HG03469 (cell line): ENCODE measurements around the gene CDH5.

Experiments
- ATAC-seq: cut with Tn5 transposase; IDR thresholded peaks from one replicate; pipeline ENCODE4 v1.9.1; 2021; ENCODE audit warnings: mild to moderate bottlenecking, moderate library complexity, moderate number of reproducible peaks; ENCODE audit not compliant: unreplicated experiment

Gene CDH5

DNA sequence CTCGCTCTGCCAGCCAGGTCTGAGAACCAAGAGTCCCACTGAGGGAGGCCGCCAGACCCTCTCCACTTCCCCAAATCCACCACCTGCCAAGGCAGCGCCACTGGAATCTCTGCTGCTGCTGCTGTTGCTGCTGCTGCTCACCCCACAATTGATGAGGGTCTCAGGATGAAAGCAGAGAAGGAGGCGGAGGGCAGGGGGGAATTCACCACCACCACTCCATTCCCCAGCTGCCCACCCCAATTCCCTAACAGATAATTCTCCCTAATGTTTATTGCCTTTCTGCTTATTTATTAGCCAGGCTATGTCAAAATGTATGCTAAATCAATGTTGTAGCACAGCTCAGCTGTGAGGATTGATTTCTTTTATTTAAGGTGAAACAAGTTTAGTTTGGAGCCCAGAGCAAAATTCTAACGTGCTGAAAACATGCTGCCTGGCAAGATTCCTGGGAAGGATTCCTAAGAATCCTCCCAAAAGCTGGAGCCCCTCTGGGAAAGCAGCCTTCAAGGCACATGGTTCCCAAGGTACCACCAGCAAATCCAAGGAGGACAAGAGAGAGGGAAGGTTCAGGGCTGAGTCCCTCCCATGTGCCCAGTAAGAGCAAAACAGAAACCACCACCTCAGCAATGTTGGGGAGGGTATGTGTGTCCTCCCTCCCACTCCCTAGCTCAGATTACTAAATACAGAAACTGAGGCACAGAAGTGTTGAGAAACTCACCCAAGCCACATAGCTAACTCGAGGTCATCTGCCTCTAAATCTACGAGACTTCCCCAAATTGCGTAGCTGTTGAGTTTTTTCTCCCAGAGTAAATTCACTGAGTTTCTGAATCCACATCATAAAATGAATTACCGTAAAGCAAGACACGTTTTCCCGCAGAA is 12.2 kb upstream of the CDH5 start:
- no peak for ATAC-seq

DNA sequence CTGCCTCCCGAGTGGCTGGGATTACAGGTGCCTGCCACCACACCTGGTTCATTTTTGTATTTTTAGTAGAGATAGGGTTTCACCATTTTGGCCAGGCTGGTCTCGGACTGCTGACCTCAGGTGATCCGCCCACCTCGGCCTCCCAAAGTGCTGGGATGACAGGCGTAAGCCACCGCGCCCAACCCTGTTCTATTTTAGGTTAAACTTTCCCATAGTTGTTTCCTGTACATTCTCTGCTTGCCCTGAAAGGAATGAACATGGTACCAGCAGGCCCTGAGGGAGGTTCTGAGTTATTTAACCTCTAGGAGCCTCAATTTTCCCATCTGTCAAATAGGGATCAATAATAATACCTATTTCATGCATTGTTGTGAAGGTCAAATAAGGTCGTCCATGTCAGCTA is 11.0 kb upstream of the CDH5 start:
- no peak for ATAC-seq

DNA sequence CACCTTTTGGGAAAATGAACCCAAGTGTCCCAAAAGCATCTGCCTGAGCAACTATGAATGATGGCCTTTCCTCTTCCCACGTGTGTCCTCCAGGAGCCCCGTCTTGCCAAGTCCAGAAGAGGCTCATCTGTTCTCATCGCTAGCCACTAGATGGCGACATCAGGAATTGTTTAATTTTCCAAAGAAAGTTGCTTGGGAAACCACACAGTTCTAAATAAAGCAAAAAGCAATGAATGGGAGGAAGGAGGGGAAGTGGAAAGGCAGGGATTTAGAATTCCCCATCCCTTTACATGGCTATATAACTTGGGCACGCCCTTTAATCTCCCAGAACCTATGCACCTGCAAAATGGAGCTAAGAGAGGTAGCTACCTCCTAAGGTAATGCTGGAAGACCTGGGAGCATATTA is 9.0 kb upstream of the CDH5 start:
- ATAC-seq = no peak

DNA sequence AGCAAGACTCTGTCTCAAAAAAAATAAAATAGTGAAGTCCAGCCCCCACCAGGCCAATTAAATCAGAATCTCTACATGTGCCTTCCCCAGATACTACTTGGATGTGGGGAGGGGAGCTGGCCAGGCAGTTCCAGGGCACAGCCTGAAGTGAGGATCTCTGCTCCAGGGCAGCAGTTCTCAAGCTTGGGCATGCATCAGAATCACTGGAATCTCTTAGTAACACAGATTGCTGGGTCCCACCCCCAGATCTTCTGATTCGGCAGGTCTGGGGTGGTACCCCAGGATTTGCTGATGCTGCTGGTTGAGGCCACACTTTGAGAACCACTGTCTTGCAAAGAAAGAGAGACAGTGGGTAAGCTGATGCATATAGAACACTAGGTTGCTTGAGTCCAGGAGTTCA is 8.3 kb upstream of the CDH5 start:
- no peak for ATAC-seq

DNA sequence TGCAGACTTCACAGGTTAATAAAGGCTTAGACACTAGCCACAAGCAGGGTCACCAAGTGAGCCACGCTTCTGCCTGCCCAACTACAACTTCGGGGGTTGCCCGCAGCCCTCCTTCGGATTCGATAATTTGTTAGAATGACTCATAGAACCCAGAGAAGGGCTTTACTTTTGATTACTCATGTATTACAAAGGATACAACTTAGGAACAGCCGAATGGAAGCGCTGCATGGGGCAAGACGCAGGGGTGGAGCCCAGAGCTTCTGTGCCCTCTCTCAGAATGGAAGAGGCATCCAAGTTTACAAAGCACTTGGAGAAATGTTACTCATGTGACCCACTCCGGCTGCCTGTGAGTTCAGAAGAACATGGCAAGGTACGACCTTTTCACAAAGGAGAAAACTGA is 7.5 kb upstream of the CDH5 start:
- no peak for ATAC-seq

DNA sequence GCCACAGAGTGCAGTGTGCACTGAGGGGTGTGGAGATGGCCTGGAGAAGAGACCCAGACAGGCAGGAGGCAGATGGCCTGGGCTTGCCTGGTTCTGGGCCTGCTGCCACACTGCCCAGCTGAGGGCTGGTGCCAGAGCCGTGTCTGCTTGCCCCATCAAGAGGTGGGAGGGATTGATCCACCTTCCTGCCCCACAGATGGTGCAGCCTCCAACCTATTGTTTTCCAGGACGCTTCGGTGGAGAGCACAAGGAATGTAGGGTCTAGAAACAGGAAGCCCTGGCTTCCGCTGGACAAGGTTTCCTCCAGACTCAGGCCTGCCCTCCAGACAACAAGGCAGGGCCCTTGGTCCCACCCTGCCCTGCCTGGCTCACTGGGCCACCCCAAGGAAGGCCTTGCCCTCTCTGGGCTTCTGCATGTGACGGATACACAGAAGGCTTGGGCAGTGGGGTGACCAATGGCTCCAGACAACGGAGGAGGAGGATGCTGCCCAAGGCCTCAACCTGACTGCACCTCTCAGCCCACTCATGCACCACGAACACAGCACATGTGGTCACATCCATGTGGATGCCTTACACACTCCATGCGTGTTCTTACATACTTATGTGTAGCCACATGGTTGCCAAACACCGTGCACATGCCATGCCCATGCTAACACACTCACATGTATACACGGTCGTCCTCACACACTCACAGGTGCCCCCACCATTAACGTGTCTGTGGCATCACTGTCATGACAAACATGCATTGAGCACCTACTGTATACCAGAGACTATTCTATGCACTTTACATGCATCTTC is 6.5 kb upstream of the CDH5 start:
- ATAC-seq = no peak

DNA sequence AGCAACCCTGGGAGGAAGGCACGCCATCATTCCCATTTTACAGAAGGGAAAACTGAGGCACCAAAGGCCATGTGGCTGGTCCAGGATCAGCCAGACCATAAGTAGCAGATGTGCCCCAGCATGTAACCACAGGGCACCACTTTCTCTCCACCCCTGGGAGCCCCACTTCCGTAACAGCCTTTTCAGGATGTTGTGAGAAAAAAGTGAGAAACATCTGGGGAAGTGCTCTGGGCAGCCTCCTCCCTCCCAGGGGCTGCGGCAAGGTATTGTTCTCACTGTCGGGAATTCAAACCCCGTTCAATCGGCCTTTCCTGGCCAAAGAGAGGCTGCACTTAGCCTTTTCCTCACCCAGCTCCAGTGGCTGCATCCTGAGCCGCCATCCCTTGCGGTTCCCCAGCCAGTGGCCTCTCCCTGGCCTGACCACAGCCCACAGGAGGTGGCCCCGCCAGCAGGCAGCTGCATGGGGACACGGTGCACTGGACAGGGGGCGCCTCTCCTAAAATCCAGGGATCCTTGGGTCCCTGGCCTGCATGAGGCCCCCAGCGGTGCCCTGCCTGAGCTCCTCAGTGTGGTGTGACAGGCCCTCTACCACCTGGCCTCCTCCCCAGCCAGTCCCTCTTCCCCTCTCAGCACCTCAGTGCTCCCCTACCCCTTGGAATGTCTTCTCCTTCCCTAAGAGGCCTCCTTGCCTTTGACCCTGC is 5.7 kb upstream of the CDH5 start:
- no peak for ATAC-seq

DNA sequence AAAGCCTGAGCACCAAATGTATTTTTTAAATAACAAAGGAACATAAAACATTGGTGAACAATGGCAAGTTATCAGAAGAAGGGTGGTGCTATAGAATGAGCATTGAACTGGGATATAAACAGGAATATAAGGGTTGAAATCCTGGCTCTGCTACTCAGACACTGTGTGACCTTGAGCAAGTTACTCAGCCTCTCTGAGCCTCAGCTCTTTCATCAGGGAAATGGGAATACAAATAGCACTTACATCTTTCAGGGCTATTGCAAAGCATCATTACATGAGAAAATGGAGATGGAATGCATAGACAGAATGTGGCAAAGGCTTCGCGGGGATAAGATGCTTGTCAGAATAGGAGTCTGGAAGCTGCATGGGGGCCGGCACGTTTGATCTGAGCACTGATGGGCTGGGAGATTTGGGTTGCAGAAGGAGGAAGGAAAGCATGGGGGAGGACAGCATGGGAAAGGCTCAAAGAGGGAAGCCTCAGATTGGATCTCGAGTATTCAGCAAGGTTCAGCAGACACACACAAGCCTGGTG is 4.8 kb upstream of the CDH5 start:
- no peak for ATAC-seq

DNA sequence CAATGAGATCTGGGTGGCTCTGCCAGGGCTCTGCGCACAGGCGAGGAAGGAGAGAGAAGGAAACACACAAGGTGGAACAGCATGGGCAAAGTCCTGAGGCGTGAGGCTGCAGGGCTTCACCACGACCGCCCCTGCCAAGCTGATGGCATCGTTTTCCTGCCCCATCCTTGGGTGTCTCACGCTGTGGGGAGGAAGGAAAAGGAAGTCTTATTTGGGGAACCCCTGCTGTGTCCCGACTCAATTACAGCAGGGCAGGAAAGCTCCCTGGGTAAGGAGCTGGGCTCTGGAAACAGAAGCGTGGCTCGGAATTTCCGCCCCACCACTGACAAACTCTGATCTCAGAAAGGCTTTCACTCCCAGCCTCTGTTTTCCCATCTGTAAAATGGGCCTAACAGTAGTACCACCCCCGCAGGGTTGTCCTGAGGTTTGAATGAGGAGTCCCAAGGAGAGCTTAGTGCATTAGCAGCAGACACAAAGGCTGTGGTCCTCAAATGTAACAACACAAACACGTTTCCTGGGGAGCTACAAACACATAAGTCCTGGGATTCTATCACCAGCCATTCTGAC is 3.2 kb upstream of the CDH5 start:
- ATAC-seq = no peak

DNA sequence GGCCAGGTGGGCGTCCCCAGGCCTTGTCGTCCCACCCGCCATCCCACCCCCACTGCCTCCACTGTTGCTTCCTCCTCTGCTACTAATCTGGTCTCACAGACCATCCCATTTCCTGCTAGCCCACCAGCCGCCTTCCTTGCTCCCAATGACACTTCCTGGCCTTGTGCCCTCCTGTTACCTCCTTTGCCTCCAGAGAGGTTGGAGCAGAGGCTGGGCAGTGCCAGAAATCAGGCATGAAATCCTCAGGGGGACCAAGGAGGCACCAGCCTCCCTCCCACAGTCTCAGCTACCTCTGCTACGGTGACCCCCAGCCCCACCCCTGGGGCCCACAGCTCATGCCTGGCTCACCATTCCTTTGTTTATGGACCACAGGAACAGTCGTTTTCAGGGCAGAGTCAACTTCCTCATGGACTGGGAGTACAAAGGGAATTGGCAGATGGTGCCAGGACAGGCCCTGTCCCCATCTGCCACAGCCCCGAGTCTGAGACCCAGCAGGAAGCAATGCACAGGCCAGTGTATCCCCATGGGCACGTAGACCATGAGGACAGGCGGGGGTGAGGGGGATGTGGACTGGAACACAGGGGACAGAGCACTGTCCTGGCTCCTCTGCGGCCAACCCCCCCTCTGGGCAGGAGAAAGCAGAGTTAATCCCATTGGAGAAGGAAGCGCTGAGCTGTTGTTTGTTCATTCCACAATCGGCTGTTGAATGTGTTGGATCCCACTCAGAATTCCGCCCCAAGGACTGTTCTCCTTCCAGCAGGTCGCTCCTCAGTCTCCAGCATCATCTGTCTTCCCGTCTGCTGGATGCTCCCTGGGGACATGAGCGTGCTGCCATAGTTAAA is 2.2 kb upstream of the CDH5 start:
- no peak for ATAC-seq

DNA sequence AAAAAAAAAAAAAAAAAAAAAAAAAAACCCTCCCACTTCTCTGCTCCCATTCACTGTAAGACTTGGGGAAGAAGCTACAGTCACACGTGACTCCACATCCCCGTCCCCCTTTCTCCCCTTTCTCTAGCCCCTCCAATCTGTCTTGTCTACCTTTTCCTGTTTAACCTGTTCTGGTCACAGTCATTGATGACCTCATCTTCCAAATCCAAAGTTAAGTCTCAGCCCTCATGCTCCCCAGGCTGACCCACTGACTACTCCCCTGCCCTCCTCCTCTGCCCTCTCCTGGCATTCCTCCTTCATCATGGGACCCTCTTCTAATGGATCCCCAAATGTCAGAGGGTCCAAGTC is 1.6 kb upstream of the CDH5 start:
- ATAC-seq = no peak

DNA sequence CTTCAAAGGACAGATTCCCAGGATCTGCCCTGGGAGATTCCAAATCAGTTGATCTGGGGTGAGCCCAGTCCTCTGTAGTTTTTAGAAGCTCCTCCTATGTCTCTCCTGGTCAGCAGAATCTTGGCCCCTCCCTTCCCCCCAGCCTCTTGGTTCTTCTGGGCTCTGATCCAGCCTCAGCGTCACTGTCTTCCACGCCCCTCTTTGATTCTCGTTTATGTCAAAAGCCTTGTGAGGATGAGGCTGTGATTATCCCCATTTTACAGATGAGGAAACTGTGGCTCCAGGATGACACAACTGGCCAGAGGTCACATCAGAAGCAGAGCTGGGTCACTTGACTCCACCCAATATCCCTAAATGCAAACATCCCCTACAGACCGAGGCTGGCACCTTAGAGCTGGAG is 840 bp upstream of the CDH5 start:
- no peak for ATAC-seq

DNA sequence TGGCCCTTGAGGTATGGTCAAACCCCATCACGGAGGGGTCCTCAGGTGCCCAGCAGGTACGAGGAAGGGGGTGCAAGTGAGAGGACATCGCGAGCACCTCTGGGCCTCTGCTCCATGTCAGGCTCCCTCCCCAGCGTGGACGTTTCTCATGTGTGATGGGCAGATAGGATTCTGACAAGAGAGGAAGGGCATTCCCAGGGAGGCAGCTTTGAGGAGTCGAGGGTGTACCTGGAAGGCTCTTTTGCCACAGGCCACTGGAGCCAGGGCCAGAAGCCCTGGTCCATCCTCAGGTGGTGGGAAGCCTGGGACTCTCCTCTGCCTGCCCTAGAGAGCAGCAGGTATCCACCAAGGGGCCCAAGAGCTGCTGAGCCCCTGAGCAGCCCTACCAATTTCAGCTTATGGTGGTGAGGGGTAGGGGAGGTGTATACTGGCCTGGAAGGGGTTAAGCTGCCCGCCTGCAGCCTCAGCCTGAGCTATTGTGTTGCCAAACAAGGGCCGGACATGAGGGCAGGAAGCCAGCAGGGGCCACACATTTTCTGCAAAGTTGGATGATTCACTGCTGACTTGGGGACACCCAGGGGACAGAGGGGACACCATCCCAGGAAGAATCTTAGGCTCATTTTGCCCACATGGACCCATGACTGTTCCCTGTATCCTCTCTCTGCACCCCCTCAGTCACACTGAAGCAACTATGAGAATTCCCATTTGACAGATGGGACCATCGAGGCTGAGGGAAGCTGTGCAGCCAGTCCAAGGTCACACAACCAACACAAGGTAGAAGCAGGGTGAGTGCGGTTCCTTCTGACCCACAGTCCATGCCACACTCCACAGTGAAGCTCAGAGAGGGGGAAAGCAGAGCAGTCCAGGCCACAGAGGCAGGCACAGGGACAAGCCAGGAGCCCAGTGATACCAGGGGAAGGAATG is 1.7 kb downstream of the CDH5 start:
- no peak for ATAC-seq

DNA sequence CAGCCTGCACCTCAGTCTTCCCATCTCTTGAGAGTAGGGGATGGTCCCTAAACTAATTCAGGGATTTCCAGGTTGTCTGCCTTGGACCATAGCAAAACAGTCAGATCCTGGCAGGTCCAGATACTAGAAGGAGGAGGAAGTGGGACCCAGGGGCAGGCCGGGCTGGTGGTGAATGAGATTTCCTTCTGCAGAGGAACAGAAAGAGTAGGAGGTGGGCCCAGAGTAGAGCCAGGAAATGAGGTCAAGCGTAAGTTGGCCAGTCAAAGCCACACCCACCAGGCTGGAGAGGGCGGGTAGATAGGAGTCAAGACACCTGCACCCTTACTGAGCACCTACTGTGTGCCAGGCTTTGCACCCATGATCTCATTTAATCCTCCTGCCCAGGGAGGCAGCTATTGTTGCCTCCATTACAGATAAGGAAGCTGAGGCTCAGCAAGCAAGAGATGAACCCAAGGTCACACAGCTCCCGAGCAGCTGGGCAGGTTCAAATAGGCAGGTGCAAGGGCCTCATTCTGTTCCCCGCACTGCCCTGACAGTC is 2.6 kb downstream of the CDH5 start:
- no peak for ATAC-seq

DNA sequence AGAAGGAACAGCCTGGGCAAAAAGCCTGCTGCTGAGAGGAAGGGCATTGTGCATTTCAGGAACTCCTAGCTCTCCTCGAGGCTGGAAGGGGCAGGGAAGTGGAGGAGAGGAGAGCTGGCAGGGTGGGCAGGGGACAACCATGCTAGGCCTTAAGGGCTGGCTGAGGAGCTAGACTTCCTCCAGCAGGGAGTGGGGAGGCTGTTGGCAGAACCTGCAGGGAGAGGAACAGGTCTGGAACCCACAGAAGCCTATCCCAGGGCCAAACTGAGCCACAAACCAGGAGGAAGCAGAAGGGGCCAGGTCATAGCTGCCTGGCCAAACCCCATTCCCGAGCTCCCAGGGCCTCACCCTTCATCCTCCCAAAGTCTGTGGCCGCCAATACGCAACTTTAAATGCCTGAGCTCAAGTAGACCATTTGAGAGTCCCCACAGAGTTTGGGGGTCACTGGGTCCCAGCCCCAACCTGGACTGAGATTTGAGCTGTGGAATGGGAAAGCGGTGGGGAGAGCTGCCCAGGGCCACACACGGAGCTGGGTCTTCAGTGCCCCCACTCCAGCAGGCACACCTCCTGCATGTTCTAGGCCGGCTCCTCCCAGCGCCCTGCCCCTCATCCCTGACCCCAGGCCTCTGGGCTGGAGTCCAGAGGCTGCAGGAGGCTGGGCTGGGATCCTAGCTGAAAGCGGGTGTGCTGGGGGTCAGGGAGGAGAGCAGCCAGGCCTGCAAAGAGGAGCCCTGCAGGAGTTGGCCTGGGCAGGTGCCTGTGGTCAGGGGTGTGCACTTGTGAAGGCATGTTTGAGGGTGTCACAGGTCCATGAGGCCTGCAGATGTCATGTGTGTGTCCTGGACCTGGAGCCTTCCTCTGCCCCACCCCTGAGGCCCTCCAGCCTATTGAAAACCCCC is 4.5 kb downstream of the CDH5 start:
- no peak for ATAC-seq

DNA sequence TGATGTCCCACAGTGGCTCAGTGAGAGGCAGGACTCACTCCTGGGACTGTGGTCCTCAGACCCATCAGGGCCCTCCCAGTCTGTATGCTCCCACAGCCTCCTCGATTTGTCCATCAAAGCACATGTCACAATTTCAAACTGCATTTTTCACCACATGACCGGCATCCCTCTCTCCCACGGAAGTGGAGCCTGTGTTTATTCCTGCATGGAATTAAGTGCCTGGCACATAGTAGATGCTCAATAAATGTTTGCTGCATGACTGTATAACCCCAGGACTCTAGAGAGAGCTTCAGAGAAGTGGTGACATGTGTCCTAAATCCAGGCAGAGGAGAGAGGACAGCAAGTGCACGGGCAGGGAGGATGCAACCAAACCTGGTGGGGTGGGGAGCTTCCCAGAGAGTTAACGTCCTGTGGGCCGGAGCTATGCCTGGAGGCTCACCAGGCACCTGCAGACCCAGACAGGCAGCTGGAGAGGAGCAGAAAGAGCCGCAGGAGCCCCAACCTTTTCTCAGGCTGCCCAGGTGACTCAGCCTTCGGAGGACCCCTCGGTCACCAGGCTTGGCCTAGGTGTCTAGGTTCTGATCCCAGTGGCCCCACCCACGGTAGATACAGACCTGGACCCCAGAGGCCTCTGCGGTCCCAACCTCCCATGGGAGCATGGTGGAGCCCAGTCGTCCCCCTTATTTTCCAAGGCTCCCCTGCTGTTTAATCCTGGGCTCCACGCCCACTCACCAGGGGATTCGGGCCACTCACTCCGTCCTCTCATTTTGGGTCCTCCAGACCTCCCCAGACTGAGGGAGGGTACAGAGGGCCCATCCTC is 5.8 kb downstream of the CDH5 start:
- no peak for ATAC-seq

DNA sequence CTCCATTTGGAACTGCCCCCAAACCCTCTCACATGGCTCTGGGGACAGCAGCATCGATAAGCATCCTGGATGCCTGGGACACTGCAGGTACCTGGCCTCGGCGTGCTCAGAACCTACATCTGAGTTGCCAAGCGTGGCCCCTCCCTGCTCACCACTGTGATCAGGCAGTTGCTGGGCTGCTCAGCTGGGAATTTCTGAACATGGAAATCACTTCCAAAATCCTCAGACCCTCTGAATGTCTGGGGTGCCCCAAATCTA is 6.3 kb downstream of the CDH5 start:
- no peak for ATAC-seq
